Subcutaneous adipose tissue (tissue), 4 donors: ENCODE data around the gene CMTM8. TPM values are rescaled to one million over a fixed set of nuclear protein-coding genes. Genes with fewer than 3 reads are reported as not detected.

Experiments
- total RNA-seq, 4 donors: library from RNA; depleted of rRNA; stranded (reverse); fragments of >200 nt; gene quantifications; one replicate each; pipeline ENCODE4 v1.1.0, GENCODE V29; 2016
- TF ChIP-seq, protein P1 (sequence below): fragments of 450-650 bp; IDR thresholded peaks from one replicate; pipeline ENCODE4 v1.5.1; 2016; ENCODE audit warnings: low read depth, mild to moderate bottlenecking, control low read depth, antibody characterized with exemption, moderate library complexity

CMTM8 gene
- total RNA-seq, 4 donors from 2014 or later = 1.9 to 10.5 (median 4.8) TPM

DNA sequence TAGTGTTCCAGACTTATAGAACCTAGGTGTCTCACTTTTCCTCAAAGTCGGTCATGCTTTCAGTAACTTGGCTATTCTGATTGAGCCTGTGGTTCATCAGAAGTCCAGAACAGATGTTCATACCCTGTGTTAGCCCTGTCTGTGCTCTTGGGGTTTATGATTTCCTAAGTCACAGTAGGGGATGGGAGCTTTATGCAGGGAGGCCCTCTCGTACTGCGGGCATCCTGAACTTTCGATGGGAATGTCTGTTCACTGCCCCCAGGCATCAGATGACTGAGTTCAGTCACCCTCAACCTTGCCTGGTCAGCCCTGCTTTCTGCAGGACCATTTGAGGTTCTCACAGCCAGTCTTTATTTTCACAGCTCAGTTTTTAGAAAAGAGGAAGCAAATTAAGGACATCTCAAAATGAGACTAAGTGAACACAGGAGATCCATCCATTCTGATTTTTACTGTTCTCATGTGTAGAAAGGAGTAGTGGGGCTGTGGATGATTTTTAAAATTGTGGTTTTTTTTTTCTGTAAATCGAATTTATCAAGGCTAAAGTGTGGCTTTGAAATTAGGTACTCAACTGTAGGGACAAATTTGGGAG lies 71.3 kb downstream of the CMTM8 start:
- TF ChIP-seq, protein P1, sequence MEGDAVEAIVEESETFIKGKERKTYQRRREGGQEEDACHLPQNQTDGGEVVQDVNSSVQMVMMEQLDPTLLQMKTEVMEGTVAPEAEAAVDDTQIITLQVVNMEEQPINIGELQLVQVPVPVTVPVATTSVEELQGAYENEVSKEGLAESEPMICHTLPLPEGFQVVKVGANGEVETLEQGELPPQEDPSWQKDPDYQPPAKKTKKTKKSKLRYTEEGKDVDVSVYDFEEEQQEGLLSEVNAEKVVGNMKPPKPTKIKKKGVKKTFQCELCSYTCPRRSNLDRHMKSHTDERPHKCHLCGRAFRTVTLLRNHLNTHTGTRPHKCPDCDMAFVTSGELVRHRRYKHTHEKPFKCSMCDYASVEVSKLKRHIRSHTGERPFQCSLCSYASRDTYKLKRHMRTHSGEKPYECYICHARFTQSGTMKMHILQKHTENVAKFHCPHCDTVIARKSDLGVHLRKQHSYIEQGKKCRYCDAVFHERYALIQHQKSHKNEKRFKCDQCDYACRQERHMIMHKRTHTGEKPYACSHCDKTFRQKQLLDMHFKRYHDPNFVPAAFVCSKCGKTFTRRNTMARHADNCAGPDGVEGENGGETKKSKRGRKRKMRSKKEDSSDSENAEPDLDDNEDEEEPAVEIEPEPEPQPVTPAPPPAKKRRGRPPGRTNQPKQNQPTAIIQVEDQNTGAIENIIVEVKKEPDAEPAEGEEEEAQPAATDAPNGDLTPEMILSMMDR = no peak

DNA sequence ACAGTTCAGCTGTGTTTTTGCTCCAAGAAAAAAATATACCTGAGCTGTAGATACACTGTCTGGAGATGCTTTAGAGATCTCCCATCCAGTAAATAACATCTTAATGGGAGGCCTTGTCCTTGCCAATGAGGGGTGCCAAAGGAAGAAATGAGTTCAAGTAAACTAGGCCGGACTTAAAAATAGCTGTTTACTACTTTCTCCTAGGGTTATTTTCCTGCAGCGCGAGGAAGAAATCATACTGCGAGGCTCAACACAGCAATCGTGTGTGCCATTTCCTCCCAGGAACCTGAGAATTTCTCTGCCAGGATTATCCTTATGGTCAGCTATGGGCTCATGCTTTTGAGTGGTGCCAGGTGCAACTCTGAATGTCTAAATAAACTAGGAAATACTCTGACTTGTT lies 71.9 kb downstream of the CMTM8 start:
- TF ChIP-seq, protein P1 = no peak

DNA sequence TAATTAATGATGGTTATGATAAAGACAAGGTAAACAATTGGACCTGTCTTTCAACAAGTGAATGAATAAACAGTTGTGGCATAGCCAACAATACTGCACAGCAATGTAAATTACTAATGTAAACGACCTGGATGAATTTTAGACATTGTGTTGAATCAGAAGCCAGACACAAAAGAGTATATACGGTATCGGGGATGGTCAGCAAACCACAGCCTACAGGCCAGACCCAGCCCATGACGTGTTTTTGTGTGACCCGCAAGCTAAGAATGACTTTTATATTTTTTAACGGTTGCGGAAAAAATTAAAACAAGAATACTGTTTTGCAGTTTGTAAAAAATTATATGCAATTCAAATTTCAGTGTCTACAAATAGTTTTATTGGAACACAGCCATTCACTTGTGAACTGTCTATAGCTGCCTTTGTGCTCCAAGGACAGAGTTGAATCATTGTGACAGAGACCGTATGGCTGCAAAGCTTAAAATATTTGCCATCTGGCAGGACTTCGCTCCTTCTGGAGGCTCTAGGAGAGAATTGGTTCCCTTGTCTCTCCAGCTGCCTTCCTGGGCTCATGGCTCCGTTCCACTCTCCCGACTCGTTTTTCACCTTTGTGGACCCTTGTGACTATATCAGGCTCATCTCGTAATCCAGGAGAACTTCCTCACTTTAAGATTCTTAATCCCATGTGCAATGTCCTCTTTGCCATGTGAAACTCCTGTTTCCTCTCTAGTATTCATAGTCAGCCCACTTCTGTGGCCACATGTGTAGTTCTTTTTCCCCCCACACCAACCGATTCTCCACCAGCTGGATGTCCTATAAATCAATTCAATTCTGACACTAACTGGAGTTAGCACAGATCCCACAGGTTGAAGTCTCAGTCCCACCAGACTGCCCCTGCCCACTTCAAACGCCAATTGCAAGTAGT lies 72.7 kb downstream of the CMTM8 start:
- TF ChIP-seq, protein P1 = no peak

DNA sequence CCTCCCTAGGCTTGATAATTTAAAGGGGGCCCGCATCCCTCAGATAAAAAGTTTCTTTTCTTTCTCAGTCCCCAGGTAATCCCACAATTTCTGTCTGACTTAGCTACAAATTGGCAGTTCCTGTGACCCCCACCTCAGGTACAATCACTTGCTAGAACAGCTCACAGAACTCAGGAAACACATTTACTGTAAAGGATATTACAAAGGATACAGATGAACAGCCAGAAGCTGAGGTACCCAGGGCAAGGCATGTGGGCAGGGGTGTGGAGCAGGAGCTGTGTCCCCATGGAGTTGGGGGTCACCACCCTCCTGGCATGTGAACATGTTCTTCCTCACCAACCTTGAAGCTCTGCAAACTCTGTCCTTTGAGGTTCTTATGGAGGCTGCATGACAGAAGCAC lies 73.8 kb downstream of the CMTM8 start:
- TF ChIP-seq, protein P1 = no peak

DNA sequence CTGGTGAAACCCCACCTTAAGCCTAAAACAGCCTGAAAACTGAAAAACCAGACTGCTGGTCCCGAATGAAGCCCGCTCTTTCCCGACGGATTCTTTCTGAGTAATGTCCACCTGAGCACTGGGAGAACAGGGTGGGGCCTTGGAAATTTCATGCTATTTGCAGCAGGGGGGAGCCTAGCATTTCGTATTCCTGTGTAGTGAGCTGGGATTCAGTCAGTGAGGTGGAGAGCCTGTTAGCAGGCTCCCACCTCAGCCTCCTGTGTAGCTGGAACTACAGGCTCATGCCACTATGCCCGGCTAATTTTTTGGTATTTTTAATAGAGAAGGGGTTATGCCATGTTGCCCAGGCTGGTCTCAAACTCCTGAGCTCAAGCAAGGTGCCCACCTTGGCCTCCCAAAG lies 74.7 kb downstream of the CMTM8 start:
- TF ChIP-seq, protein P1 = no peak

DNA sequence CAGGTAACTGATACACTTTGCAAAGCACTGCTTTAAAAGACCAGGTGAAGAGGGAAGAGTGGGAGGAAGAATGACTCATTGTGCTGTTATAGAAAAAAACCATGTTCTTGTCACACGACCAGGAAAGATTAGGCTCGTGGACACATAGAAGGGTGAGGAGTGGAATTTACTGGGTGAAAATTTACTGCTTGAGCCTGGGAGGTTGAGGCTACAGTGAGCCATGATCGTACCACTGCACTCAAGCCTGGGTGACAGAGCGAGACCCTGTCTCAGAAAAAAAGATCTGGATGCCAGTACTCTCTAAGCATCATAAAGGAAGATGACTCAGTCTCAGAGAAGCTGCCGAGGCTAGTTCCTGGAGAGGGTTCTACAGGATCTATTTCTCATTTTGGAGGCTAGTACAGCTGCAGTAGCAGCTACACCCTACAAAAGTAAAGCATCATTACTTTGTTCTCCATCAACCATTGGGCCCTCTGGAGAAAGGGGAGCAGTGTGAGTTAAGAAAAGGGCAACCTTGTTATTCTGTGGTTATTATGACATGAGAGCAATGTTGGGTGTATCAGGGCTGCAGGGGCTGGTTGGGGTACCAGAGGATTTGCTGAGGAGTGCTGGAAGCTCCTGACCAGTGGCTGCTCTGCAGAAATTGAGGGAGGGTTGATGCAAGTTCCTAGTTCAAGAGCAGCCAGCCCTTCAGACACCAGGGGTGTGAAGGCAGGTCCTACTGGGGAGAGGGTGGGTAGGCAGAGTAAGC lies 75.4 kb downstream of the CMTM8 start:
- TF ChIP-seq, protein P1 = no peak

DNA sequence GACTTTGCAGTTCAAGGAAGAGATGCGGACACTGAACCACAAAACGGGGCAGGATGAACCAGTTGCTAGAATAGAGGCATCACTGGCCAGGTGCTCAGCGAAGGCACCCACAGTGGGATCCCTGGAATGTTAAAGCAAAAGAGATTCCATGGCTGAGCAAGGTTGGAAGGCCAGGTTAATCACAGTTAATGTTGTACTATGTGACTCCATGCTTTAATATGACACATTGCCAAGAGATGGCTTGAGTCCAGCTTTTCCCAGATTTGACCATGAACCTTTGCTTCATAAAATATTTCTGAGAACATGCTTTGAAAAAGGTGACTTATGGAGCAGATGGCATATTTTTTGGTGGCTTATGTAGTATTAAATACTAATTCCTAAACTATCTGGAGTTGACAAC lies 77.0 kb downstream of the CMTM8 start:
- TF ChIP-seq, protein P1 = no peak
